ENCODE results near the gene CAPRIN1.

CAPRIN1 gene

DNA sequence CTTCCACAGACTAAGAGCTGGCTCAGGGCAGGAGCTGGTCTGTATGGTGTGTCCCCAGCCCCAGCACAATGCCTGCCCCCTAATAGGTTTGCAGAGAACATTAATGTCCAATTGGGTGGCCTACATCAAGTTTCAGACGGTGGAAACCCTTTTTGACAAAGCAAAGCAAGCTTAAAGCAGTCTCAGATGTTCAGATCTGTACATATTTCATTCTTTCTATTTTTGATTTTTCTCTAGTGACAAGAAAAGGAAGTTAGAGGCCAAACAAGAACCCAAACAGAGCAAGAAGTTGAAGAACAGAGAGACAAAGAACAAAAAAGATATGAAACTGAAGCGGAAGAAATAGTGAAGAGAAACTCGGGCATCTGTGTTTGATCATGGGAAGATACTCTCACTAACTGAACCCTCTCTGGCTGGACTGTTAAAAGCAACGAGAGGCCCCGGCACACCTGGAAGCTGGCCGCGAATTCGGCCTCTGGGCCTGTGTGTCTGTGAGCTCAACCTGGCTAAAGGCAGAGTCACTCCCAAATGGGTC is 94.4 kb downstream of the CAPRIN1 start:
- Histone ChIP-seq H3K36me3 (replicated peaks) (peaks cover 77% of the 10 kb centered on the region), H3K27me3 (replicated peaks) (no peaks in the 10 kb centered on the region), H3K27ac (no peak overlapping the region), H3K4me3 (ENCODE audit: low read depth, low read length) (no peak overlapping the region)
- DNase-seq, result no peak
- in situ Hi-C loops (cut with HindIII; ENCODE audit: low pct_ligation_motif_present, low sequenced_read_pairs), result no loop called here
- TF ChIP-seq, protein P1, sequence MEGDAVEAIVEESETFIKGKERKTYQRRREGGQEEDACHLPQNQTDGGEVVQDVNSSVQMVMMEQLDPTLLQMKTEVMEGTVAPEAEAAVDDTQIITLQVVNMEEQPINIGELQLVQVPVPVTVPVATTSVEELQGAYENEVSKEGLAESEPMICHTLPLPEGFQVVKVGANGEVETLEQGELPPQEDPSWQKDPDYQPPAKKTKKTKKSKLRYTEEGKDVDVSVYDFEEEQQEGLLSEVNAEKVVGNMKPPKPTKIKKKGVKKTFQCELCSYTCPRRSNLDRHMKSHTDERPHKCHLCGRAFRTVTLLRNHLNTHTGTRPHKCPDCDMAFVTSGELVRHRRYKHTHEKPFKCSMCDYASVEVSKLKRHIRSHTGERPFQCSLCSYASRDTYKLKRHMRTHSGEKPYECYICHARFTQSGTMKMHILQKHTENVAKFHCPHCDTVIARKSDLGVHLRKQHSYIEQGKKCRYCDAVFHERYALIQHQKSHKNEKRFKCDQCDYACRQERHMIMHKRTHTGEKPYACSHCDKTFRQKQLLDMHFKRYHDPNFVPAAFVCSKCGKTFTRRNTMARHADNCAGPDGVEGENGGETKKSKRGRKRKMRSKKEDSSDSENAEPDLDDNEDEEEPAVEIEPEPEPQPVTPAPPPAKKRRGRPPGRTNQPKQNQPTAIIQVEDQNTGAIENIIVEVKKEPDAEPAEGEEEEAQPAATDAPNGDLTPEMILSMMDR (IDR thresholded peaks at IDR 0.05; ENCODE audit: low read depth, low read length, missing control alignments), result no peak

DNA sequence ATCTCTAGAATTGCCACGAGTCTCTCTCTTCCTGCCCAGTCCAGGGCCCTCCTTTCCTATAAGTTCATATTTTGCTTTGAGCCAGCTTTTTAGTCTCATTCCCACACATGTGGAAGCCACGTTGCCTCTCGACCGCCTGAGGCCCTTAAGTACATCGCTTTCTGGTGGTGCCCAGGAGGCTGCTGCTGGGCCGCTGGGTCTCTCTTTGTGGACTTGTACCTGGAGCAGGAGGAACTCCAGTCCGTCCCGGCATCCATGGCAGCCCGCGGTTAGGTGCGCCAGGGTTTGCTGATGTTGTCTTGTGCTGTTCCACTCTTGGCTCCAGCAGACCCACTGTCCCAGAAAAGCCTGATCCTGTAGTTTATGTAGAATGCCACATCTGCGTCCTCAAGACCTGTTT is 94.9 kb downstream of the CAPRIN1 start:
- Histone ChIP-seq H3K36me3 (replicated peaks) (peaks cover 72% of the 10 kb centered on the region), H3K27ac (no peak overlapping the region), H3K27me3 (replicated peaks) (no peaks in the 10 kb centered on the region), H3K4me3 (ENCODE audit: low read depth, low read length) (no peak overlapping the region)
- TF ChIP-seq, protein P1 (IDR thresholded peaks at IDR 0.05; ENCODE audit: low read depth, low read length, missing control alignments), result no peak
- no peak for DNase-seq
- in situ Hi-C loops (cut with HindIII; ENCODE audit: low pct_ligation_motif_present, low sequenced_read_pairs), result no loop called here

DNA sequence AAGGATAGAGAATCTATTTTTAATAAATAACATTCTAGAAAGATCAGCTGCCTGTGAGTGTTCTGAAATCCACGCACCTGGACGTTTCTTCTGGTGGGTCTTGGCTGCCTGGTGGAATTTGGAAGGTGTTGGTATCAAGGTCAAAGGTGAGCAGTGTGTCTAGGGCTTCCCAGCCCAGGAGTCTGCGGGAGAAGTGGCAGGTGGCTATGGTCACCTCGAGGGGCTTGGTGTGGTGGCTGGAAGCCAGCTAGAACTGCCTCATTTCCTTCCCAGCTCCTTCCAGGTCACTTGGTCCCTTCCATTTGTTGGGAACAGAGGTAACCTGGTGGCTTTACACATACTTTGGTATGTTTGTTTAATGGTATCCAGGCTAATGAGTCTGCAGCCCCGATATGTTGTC is 95.3 kb downstream of the CAPRIN1 start:
- in situ Hi-C loops (cut with HindIII; ENCODE audit: low pct_ligation_motif_present, low sequenced_read_pairs), result no loop called here
- Histone ChIP-seq H3K36me3 (replicated peaks) (peaks cover 67% of the 10 kb centered on the region), H3K4me3 (ENCODE audit: low read depth, low read length) (no peak overlapping the region), H3K27ac (no peak overlapping the region), H3K27me3 (replicated peaks) (no peaks in the 10 kb centered on the region)
- DNase-seq, result no peak
- TF ChIP-seq, protein P1 (IDR thresholded peaks at IDR 0.05; ENCODE audit: low read depth, low read length, missing control alignments), result no peak

DNA sequence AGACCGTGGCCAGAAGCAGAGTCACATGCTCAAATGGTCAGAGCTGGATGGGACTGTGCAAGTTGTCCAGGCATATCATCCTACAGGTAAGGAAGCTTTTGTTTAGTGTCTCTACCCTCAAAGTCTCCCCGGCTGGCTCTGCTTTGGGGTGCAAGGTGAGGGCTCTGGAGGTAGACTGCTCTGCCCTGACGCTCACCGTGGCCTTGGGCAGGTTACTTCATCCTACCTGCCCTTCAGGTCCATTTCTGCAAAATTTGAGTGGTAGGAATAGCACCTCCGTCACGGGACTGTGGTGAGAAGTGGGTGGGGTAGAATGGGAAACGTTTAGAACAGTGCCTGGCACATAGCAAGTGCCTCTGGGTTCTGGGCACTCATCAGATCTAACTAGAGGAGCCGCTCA is 96.0 kb downstream of the CAPRIN1 start:
- TF ChIP-seq, protein P1 (IDR thresholded peaks at IDR 0.05; ENCODE audit: low read depth, low read length, missing control alignments), result no peak
- Histone ChIP-seq H3K36me3 (replicated peaks) (peaks cover 62% of the 10 kb centered on the region), H3K4me3 (ENCODE audit: low read depth, low read length) (no peak overlapping the region), H3K27me3 (replicated peaks) (no peaks in the 10 kb centered on the region), H3K27ac (no peak overlapping the region)
- DNase-seq, result no peak
- in situ Hi-C loops (cut with HindIII; ENCODE audit: low pct_ligation_motif_present, low sequenced_read_pairs), result no loop called here

DNA sequence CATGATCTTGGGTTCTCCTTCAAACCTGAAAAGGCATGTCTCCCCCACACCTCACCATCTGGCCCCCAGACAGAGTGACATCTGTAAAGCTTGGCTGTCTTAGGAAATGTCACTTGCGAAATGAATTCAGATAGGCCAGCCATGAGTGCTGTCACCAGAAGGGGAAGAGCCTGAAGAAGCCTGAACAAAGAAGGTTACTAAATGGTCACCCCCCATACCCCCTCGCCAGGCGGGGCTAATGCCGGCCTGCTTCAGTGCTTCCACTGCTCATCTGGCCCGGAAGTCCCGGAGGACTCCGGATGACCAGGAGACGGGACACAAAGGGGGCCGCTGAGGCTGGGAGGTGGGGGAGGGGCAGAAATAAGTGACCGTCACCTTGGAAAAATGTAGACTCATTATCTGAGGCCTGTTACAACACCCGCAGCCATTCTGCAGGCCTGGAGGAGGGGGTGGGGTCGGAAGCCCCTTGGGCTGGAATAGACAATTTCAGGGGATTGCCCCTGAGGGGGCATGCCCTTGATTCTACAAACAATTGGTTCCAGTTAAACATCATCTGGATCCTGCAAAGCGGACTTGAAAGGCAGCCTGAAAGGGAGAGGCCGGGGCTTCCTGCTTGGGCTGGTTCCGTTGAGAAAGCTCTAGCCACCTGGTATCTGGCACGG is 97.1 kb downstream of the CAPRIN1 start:
- in situ Hi-C loops (cut with HindIII; ENCODE audit: low pct_ligation_motif_present, low sequenced_read_pairs), result no loop called here
- H3K27me3 ChIP-seq (replicated peaks), result no peaks in the 10 kb centered on the region
- no peak overlapping the region for H3K27ac ChIP-seq
- H3K36me3 ChIP-seq (replicated peaks), result peaks cover 53% of the 10 kb centered on the region
- H3K4me3 ChIP-seq (ENCODE audit: low read depth, low read length), result no peak overlapping the region
- TF ChIP-seq, protein P1 (IDR thresholded peaks at IDR 0.05; ENCODE audit: low read depth, low read length, missing control alignments), result no peak
- no peak for DNase-seq

DNA sequence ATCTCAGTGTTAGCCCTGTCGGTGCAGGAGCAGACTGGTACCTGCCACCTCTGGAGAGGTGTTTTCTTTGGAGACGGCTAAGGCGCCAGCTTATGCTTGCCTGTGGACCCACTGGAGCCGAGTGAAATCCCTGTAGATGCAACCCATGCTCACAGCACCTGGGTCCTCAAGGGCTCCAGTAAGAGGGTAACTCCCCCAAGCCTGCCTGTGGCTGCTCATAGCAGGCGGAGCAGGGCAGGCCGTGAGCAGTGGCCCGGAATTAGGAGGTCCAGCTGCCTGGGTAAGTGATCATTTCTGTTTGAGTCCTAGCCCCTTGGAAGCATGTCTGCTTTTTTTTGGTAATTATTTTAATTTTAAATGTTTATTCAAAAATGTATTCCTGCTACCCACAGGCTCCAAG is 97.7 kb downstream of the CAPRIN1 start:
- H3K4me3 ChIP-seq (ENCODE audit: low read depth, low read length), result no peak overlapping the region

More for the DNA sequence above, 97.7 kb downstream of the CAPRIN1 start:
- DNase-seq, result no peak
- no peak overlapping the region for H3K27ac ChIP-seq
- H3K27me3 ChIP-seq (replicated peaks), result no peaks in the 10 kb centered on the region
- peaks cover 48% of the 10 kb centered on the region for H3K36me3 ChIP-seq (replicated peaks)
- in situ Hi-C loops (cut with HindIII; ENCODE audit: low pct_ligation_motif_present, low sequenced_read_pairs), result no loop called here
- TF ChIP-seq, protein P1 (IDR thresholded peaks at IDR 0.05; ENCODE audit: low read depth, low read length, missing control alignments), result no peak
